NCI-H524 (cell line): ENCODE measurements around the gene IL1A.
"Not testable (repeated sequence)": the region's sequence is repeated elsewhere in the genome, so short reads cannot be mapped to it uniquely, and the experiment has no call there.

Experiments used
- DNase-seq, 2 experiments: peaks; one replicate each; lab custom pipeline; 2025; lab: John Stamatoyannopoulos, UW

IL1A gene

DNA sequence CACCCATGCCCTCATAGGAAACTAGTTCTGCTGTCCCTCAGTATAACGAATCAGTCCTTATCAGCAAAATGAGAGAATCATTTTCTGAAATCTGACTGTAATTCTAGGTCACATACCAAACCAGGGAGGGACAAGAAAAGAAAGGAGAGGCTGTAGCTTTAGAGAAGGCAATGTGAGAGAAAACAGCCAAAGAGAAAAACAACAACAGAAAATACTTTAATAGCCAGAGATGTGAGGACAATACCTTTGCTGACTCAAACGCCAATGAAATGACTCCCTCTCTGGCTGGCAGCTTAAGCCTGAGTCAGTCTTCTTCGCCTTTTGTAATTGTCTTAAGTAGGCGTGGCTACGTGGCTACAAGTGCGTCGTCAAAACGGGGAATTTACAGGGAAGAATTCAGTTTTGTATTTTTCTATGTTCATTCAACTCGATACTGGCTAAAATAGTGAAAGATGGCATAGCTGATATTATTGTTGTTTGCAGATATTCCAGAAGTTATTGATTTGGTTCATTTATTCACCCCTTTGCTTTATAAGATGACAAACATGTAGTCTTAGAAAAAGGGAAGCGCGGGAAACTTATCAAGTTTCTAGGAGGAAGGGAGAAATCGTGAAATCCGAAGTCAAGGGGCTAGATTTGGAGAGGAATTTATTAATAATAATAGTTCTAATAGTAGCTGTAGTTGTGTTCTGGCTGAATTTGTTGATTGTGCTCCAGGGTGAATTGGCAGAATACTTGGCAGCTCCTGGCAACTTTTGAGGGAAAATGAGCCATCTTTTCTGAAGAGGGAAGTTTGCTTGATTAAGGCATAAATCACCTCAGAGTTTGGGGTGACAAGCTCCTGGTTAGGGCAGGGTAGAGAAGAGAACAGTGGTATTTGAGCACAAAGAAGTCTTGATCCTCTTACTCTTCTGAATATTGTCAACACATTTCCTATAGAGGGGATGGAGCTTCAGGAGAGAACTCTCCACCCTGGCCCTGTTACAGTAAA lies at the start of gene IL1A:
Gene IL1A, minus strand, starts transcription at position 295 of the 991 bp plus-strand sequence. CDS start 723 bp downstream, outside the sequence.
- no peak for DNase-seq

DNA sequence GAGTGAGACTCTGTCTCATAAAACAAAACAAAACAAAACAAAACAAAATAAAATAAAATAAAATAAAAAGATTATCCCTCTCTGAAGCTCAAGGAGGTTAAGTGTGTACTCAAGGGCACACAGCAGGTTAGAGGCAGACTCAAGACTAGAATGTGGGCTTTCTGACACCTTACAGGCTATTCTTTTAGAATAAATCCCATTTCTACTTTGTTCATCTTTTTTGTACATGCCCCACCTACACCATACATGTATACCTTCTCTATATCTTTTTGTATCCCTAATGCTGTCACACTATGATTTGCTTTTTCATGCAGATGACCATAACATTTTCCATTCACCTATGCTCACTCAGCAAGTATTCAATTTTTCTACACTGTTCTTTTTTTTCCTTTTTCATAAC lies 49.7 kb upstream of the IL1A start:
- no peak for DNase-seq

- DNase-seq: not testable (repeated sequence)
Observed at GRCh38 chr2:112833639-112833931, 49.3 kb upstream of the IL1A start.

- no peak for DNase-seq
Observed at GRCh38 chr2:112832841-112833638, 48.7 kb upstream of the IL1A start.

DNA sequence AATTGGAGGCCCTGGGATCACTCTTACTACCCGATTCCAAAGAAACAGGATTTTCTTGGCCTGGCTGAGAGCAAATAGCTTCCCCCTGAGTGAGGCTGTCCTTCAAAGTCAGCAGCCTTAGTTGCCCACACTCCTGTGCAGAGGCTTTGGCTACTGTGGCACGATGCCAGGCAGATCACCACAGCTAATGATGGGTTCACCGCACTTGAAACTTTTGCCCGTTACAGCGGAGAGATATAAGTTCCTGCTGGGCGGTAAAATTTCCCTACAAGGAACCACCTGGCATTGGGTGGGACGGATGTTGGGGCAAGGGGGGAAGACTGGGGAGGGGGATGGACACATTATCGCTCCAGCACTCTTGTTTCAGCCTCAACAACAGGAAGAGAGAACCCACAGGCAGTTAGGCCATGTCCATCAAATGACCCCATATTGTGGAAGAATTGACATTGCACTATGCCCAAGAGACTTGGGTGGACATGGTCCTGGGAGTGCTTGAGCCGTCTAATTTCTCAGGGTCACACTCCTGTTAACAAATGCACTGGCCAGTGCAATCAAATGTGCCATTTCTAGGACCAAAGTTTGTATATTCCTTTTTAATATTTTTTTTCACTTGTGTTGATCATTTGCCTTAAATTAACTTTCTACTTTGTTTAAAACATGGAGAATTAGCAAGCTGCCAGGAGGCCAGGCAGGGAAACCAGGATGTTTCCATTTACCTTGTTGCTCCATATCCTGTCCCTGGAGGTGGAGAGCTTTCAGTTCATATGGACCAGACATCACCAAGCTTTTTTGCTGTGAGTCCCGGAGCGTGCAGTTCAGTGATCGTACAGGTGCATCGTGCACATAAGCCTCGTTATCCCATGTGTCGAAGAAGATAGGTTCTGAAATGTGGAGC lies 47.9 kb upstream of the IL1A start:
- no peak for DNase-seq

GRCh38 chr2:112831513-112831845 lies 47.2 kb upstream of the IL1A start:
- DNase-seq: no peak

- DNase-seq: no peak
Observed at GRCh38 chr2:112830682-112831512, 46.6 kb upstream of the IL1A start.

DNA sequence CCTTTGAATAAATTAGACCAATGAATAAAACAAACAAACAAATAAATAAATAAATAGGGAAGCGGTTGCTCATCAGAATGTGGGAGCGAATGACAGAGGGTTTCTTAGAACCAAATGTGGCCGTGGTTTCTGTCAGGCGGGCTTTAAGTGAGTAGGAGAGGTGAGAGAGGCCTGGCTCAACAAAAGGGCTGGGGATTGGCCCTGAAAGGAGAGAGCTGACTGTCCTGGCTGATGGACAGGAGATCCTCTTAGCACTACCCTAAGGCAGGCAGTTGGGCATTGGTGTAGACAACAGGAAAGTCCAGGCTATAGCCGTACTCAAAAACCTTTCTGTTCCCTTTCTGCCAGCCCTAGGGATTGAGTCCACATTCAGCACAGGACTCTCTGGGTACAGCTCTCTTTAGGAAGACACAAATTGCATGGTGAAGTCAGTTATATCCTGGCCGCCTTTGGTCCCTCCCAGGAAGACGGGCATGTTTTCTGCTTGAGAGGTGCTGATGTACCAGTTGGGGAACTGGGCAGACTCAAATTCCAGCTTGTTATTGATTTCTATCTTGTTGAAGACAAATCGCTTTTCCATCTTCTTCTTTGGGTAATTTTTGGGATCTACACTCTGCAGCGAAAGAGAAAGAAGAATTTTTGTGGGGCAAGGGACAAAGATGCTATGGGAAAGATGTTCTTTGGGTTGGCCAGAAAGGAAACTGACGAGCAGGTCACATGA lies 45.8 kb upstream of the IL1A start:
- no peak for DNase-seq

- DNase-seq: no peak
Observed at GRCh38 chr2:112829101-112829960, 45.0 kb upstream of the IL1A start.

GRCh38 chr2:112828251-112828691 lies 44.0 kb upstream of the IL1A start:
- no peak for DNase-seq

DNA sequence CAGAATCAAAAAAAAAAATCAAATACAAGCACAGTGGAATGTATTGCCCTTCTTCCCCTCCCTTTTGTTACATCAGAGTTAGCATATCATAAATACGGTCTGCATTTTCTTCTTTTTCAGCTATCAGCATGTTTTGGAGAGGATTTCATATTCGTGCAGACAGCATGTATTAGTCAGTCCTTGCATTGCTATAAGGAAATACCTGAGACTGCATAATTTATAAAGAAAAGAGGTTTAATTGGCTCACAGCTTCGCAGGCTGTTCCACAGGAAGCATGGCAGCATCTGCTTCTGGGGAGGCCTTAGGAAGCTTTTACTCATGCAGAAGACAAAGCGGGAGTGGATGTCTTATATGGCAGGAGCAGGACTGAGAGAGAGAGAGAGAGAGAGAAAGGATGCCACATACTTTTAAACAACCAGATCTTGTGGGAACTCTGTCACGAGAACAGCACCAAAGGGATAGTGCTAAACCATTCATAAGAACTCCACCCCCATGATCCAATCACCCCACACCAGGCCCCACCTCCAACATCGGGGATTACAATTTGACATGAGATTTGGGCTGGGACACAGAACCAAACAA lies 43.4 kb upstream of the IL1A start:
- DNase-seq: no peak

GRCh38 chr2:112827009-112827408 lies 42.7 kb upstream of the IL1A start:
- no peak for DNase-seq

GRCh38 chr2:112825706-112826105 lies 41.4 kb upstream of the IL1A start:
- no peak for DNase-seq

- no peak for DNase-seq
Observed at GRCh38 chr2:112824694-112825085, 40.4 kb upstream of the IL1A start.

DNA sequence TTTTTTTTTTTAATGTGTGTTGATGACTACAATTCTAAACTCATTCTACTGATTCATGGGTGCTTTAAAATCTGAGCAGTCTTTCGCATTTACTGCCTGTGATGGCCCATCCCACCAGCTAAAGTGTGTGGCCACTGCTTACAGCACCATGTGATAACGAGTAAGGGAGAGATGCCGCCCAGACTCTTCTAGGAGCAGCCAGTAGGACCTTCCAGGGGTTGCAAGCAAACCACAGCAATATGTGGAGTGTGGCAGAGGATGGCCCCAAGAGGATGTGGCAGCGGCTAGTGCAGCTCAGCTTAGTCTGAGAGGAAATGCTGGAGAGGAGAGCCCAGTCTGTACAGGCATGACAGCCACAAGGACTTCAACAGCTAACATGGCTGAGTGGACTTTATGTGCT lies 37.4 kb upstream of the IL1A start:
- no peak for DNase-seq

DNA sequence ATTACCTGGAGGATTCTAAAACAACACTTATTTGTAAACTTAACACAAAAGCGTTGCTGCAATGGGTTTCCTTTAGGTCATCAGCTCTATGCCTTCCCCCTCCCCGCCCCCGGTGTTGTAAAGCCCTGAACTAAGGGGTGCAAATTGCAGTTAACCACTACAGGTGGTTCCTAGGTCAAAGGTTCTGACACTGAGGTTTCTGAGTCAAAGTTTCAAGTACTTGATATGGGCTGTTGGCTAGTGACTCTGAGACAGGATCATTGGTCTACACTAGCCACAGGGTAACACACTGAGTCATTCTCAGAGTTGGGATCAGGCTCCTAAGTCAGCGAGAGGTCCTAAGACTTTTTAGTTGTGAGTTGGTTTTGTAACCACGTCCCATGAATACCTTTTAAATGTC lies 36.8 kb upstream of the IL1A start:
- DNase-seq: no peak

DNA sequence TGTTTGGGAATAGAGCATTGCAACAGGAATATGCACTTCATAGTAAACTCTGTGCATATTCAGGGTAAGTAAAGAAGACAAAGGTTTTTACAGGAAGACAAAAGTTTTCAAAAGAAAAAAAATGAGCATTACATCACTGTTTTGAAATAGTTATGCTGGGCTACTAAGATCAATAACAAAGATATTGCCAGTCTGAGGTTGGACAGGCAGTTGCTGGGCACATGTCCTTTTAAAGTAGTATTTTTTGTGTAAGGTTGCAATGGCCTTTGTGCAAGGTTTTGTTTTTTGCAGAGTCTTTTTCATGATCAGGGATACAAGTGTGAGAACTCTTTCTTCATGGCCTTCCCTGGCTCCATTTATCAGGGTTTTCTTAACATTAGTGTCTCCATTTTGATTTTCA lies 36.0 kb upstream of the IL1A start:
- DNase-seq: no peak

DNA sequence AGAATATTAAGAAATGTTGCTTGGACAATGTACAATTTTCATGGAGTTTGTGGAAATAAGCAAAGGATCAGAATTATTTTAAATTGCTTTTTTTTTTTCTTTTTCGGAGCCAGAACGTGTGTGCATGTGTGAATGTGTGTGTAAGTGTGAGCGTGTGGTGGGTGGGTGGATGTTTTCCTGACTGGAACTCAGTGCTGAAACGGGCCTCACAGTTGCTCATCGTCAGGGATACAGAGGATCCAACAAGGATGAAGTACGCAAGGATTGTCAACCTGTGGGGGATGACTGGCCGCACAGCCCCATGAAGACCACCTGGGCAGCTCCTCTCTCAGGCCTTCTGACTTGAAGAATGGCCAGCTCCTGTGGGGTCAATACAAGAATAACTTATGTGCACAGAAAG lies 34.8 kb upstream of the IL1A start:
- DNase-seq: no peak
